Type B pancreatic cell (in vitro differentiated cells): ENCODE measurements around the gene CENPP. TPM values are rescaled to one million over a fixed set of nuclear protein-coding genes. Genes with fewer than 3 reads are reported as not detected.

Experiments used
- DNase-seq: peaks from one replicate; pipeline ENCODE4 v3.0.0; 2021; ENCODE audit warnings: mixed read lengths; ENCODE audit not compliant: unreplicated experiment; ENCODE audit errors: extremely low spot score
- H3K27ac Mint-ChIP-seq: 2 replicates; pipeline ENCODE4 v1.8.0; 2021; ENCODE audit warnings: mild to moderate bottlenecking, mixed read lengths
- H3K27me3 Mint-ChIP-seq: 2 replicates; pipeline ENCODE4 v1.8.0; 2021; ENCODE audit warnings: mixed read lengths
- H3K36me3 Mint-ChIP-seq: 2 replicates; pipeline ENCODE4 v1.8.0; 2021; ENCODE audit warnings: mixed read lengths
- H3K4me1 Mint-ChIP-seq: one replicate; pipeline ENCODE4 v1.8.0; 2021; ENCODE audit warnings: mixed read lengths; ENCODE audit not compliant: unreplicated experiment
- H3K4me3 Mint-ChIP-seq: 2 replicates; pipeline ENCODE4 v1.8.0; 2021; ENCODE audit warnings: mild to moderate bottlenecking, mixed read lengths
- H3K9me3 Mint-ChIP-seq: 2 replicates; pipeline ENCODE4 v1.8.0; 2021; ENCODE audit warnings: mixed read lengths
- CTCF ChIP-seq: fragments of 200-600 bp; sonication (generic); conservative IDR thresholded peaks from 2 replicates; pipeline ENCODE4 v1.5.0; 2021; ENCODE audit warnings: antibody characterized with exemption, mild to moderate bottlenecking
- total RNA-seq: library from RNA; stranded (reverse); gene quantifications from 2 replicates; pipeline ENCODE4 v1.2.1, GENCODE V29; 2021; ENCODE audit warnings: low replicate concordance

The CENPP gene
- total RNA-seq, 1 donor from 2014 or later = 7.6 TPM

DNA sequence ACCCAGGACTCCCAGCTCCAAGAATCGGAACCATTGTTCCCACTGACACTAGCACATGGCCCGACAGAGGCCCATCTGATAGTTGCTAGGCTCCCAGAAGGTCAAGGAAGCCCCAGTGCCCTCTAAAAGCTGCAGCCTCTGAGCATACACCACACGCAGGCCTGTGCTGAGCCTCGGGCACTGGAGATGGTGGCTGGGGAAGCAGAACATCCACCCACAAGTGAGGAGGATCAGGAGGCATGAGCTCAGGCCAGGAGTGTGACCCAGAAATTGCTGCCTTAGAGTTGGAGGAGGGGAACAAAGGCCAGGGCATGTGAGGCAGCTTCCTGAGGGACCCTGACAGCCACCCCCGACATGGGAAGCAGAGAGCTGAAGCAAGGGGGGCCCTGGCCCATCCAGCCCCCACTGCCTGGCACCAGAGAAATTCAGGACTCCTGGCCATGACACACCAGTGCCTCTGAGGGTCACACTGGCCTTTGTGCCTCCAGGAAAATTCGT, 322.8 kb downstream of the CENPP start:
- TF ChIP-seq CTCF = no peak
- no peaks in the 10 kb centered on the region for H3K27me3 Mint-ChIP-seq
- no peaks in the 10 kb centered on the region for H3K4me1 Mint-ChIP-seq
- peak; percentile 37 for DNase-seq
- H3K4me3 Mint-ChIP-seq = no peak overlapping the region
- H3K9me3 Mint-ChIP-seq = no peaks in the 10 kb centered on the region
- peak overlapping the region; percentile 58 for H3K27ac Mint-ChIP-seq
- H3K36me3 Mint-ChIP-seq = peaks cover 42% of the 10 kb centered on the region

DNA sequence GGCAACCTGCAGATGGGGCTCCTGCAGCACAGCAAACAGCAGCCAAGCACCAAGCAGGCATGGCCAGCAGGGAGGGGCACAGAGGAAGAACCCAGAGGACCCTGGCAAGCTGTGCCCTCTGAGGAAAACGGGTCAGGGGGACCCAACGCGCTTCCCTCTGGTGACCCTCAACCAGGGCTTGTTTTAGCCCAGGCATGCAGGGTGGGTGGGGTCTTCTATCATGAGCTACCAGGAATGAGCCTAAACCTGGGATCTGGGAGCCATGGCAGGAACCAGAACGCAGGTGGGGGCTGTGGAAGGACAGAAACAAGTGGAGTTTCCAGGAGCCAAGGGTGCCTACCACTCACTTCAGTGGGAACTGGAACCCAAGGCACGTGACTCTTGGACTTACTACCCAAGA, 323.3 kb downstream of the CENPP start:
- Mint-ChIP-seq H3K36me3 (peaks cover 42% of the 10 kb centered on the region), H3K4me3 (no peak overlapping the region), H3K27me3 (no peaks in the 10 kb centered on the region), H3K27ac (no peak overlapping the region), H3K9me3 (no peaks in the 10 kb centered on the region), H3K4me1 (no peaks in the 10 kb centered on the region)
- DNase-seq = peak; percentile 49
- TF ChIP-seq CTCF = no peak

DNA sequence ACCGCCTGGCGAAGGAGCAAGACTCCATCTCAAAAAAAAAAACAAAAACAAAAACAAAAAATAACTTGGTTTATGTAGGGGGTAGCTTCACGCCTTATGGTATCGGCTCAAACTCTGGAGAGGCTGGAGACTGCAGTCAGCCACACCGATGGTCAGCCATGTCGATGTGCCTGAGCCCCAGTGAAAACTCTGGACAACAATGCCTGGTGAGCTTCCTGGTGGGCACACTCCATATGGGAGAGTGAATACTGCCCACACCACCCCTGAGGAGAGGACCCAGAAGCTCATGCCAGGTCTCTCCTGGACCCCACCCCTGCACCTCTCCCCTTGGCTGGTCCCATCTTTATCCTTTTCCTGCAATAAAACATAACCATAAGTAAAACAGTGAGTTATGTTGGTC, 324.5 kb downstream of the CENPP start:
- Mint-ChIP-seq H3K4me3 (no peak overlapping the region), H3K4me1 (no peaks in the 10 kb centered on the region), H3K36me3 (peaks cover 34% of the 10 kb centered on the region)

GRCh38 chr9:92650839-92651621, 325.3 kb downstream of the CENPP start:
- H3K4me3 Mint-ChIP-seq = no peak overlapping the region
- H3K36me3 Mint-ChIP-seq = peaks cover 27% of the 10 kb centered on the region
- peak; percentile 18 for DNase-seq
- H3K27ac Mint-ChIP-seq = no peak overlapping the region
- H3K9me3 Mint-ChIP-seq = no peaks in the 10 kb centered on the region
- no peaks in the 10 kb centered on the region for H3K4me1 Mint-ChIP-seq
- no peaks in the 10 kb centered on the region for H3K27me3 Mint-ChIP-seq
- TF ChIP-seq CTCF = no peak

More for the DNA sequence above, 324.5 kb downstream of the CENPP start:
- peak; percentile 40 for DNase-seq
- Mint-ChIP-seq H3K9me3 (no peaks in the 10 kb centered on the region), H3K27me3 (no peaks in the 10 kb centered on the region), H3K27ac (no peak overlapping the region)
- TF ChIP-seq CTCF = no peak

DNA sequence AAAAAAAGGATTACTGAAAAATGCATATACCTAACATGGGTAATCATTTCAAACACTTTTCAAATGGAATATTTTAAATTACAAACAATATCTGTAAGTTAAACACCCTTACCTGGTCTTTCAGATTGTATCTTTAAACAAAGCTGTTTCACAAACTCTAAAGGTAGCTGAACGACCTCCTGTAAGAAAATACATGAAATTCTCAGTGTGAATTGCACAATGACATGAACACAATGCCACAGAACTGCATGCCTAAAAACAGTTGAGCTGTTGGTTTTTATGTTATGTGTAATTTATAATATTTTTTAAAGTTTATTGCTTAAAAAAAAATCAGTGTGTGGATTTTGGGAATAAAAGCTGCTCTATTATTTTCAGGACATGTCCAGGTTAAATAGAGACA, 326.7 kb downstream of the CENPP start:
- Mint-ChIP-seq H3K27ac (no peak overlapping the region), H3K9me3 (no peaks in the 10 kb centered on the region), H3K4me1 (no peaks in the 10 kb centered on the region), H3K36me3 (peaks cover 16% of the 10 kb centered on the region), H3K4me3 (no peak overlapping the region), H3K27me3 (no peaks in the 10 kb centered on the region)
- DNase-seq = no peak
- no peak for TF ChIP-seq CTCF
